ENCODE measurements around the gene KLHL1. TPM values are rescaled to one million over a fixed set of nuclear protein-coding genes. Genes with fewer than 3 reads are reported as not detected.

KLHL1 gene
- total and polyA plus RNA-seq, 2 donors from 2014 or later, result 0.13 TPM; not detected in 1

- no peaks in the 10 kb centered on the region for H3K9me3 ChIP-seq (ENCODE audit: control insufficient read depth in 2 of 3, insufficient read depth in 1 of 3, low read length in 3 of 3)
- DNase-seq (peak in 2 of 5 donors; percentile 33 to 42), FAIRE-seq (peak; percentile 61)
- intact Hi-C loops (cut with DNase I), result no loop called here
- no peaks in the 10 kb centered on the region for H3K36me3 ChIP-seq (ENCODE audit: control insufficient read depth in 2 of 3, insufficient read depth in 3 of 3, low read length in 3 of 3)
- H3K4me3 ChIP-seq (ENCODE audit: low read length in 3 of 3), result no peak overlapping the region
- no peaks in the 10 kb centered on the region for H3K4me1 ChIP-seq (ENCODE audit: control insufficient read depth in 2 of 3, insufficient read depth in 2 of 3, low read depth in 1 of 3, low read length in 3 of 3)
- no peak overlapping the region for H3K9ac ChIP-seq (ENCODE audit: low read length in 3 of 3)
- TF ChIP-seq, protein P1, sequence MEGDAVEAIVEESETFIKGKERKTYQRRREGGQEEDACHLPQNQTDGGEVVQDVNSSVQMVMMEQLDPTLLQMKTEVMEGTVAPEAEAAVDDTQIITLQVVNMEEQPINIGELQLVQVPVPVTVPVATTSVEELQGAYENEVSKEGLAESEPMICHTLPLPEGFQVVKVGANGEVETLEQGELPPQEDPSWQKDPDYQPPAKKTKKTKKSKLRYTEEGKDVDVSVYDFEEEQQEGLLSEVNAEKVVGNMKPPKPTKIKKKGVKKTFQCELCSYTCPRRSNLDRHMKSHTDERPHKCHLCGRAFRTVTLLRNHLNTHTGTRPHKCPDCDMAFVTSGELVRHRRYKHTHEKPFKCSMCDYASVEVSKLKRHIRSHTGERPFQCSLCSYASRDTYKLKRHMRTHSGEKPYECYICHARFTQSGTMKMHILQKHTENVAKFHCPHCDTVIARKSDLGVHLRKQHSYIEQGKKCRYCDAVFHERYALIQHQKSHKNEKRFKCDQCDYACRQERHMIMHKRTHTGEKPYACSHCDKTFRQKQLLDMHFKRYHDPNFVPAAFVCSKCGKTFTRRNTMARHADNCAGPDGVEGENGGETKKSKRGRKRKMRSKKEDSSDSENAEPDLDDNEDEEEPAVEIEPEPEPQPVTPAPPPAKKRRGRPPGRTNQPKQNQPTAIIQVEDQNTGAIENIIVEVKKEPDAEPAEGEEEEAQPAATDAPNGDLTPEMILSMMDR (IDR thresholded peaks at IDR 0.05; ENCODE audit: borderline replicate concordance, extremely low read depth, insufficient read depth), result no peak
- no peaks in the 10 kb centered on the region for H3K27me3 ChIP-seq (ENCODE audit: control insufficient read depth, insufficient read depth, low read length)
- H3K27ac ChIP-seq (ENCODE audit: low read depth in 2 of 2, low read length in 2 of 2), result no peak overlapping the region
These were observed 18.1 kb downstream of the KLHL1 start for GRCh38 chr13:70090036-70090723.

DNA sequence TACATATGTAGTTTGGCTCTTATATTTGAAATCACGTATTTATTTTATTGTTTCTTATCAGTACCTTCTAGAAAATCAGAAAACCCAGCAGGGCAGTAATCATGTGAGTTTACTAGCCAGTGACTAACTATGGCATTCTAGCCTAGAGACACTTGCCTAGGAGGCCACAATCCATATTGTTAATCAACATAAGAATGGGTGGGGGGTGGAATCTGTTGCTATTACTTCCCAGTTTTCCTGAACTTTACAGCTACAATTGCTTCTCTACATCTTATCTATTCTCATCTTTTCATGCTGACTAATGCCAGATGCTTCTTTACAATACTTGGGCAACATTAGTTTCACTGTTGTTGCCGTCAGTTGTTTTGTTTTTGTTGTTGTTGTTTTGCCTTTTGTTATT is 19.3 kb downstream of the KLHL1 start:
- Histone ChIP-seq H3K4me3 (ENCODE audit: low read length in 3 of 3) (no peak overlapping the region), H3K27ac (ENCODE audit: low read depth in 2 of 2, low read length in 2 of 2) (no peak overlapping the region), H3K4me1 (ENCODE audit: control insufficient read depth in 2 of 3, insufficient read depth in 2 of 3, low read depth in 1 of 3, low read length in 3 of 3) (no peaks in the 10 kb centered on the region), H3K27me3 (ENCODE audit: control insufficient read depth, insufficient read depth, low read length) (no peaks in the 10 kb centered on the region), H3K9me3 (ENCODE audit: control insufficient read depth in 2 of 3, insufficient read depth in 1 of 3, low read length in 3 of 3) (no peaks in the 10 kb centered on the region), H3K36me3 (ENCODE audit: control insufficient read depth in 2 of 3, insufficient read depth in 3 of 3, low read length in 3 of 3) (no peaks in the 10 kb centered on the region), H3K9ac (ENCODE audit: low read length in 3 of 3) (no peak overlapping the region)
- intact Hi-C loops (cut with DNase I), result no loop called here
- TF ChIP-seq, protein P1 (IDR thresholded peaks at IDR 0.05; ENCODE audit: borderline replicate concordance, extremely low read depth, insufficient read depth), result no peak
- DNase-seq, result no peak
- no peak for FAIRE-seq

GRCh38 chr13:70087247-70087646 is 21.0 kb downstream of the KLHL1 start:
- Histone ChIP-seq H3K36me3 (ENCODE audit: control insufficient read depth in 2 of 3, insufficient read depth in 3 of 3, low read length in 3 of 3) (no peaks in the 10 kb centered on the region), H3K9ac (ENCODE audit: low read length in 3 of 3) (no peak overlapping the region), H3K27me3 (ENCODE audit: control insufficient read depth, insufficient read depth, low read length) (no peaks in the 10 kb centered on the region), H3K4me3 (ENCODE audit: low read length in 3 of 3) (no peak overlapping the region), H3K9me3 (ENCODE audit: control insufficient read depth in 2 of 3, insufficient read depth in 1 of 3, low read length in 3 of 3) (no peaks in the 10 kb centered on the region), H3K4me1 (ENCODE audit: control insufficient read depth in 2 of 3, insufficient read depth in 2 of 3, low read depth in 1 of 3, low read length in 3 of 3) (no peaks in the 10 kb centered on the region), H3K27ac (ENCODE audit: low read depth in 2 of 2, low read length in 2 of 2) (no peak overlapping the region)
- TF ChIP-seq, protein P1 (IDR thresholded peaks at IDR 0.05; ENCODE audit: borderline replicate concordance, extremely low read depth, insufficient read depth), result no peak
- intact Hi-C loops (cut with DNase I), result no loop called here
- FAIRE-seq (no peak), DNase-seq (no peak)

GRCh38 chr13:70080012-70080411 is 28.2 kb downstream of the KLHL1 start:
- Histone ChIP-seq H3K4me3 (ENCODE audit: low read length in 3 of 3) (no peak overlapping the region), H3K9ac (ENCODE audit: low read length in 3 of 3) (no peak overlapping the region), H3K27me3 (ENCODE audit: control insufficient read depth, insufficient read depth, low read length) (no peaks in the 10 kb centered on the region), H3K27ac (ENCODE audit: low read depth in 2 of 2, low read length in 2 of 2) (no peak overlapping the region), H3K36me3 (ENCODE audit: control insufficient read depth in 2 of 3, insufficient read depth in 3 of 3, low read length in 3 of 3) (no peaks in the 10 kb centered on the region), H3K9me3 (ENCODE audit: control insufficient read depth in 2 of 3, insufficient read depth in 1 of 3, low read length in 3 of 3) (no peaks in the 10 kb centered on the region), H3K4me1 (ENCODE audit: control insufficient read depth in 2 of 3, insufficient read depth in 2 of 3, low read depth in 1 of 3, low read length in 3 of 3) (no peaks in the 10 kb centered on the region)
- TF ChIP-seq, protein P1 (IDR thresholded peaks at IDR 0.05; ENCODE audit: borderline replicate concordance, extremely low read depth, insufficient read depth), result no peak
- intact Hi-C loops (cut with DNase I), result no loop called here
- DNase-seq (no peak), FAIRE-seq (no peak)
